ENCODE results near the gene PHF5A.
A peak's percentile ranks its signal among the peaks of the same experiment; 100 is the strongest.

Gene PHF5A

DNA sequence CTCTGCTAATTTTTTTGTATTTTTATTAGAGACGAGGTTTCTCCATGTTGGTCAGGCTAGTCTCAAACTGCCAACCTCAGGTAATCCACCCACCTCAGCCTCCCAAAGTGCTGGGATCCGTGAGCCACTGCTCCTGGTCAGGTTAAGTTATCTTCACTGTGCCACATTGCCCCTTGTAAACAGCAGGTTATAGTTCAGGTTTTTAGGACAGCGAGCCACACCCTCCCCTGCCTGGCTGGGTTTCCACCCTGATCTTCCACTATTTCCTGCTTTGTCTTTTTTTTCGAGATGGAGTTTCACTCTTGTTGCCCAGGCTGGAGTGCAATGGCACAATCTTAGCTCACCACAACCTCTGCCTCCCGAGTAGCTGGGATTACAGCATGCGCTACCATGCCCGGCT, 16.5 kb upstream of the PHF5A start:
- TF ChIP-seq POLR2AphosphoS5 (IDR thresholded peaks at IDR 0.05; ENCODE audit: low read depth, low read length) (no peak), POLR2A (IDR thresholded peaks at IDR 0.05; ENCODE audit: low read depth, low read length) (no peak), TAF1 (IDR thresholded peaks at IDR 0.05; ENCODE audit: borderline replicate concordance, low read depth, low read length) (no peak)

GRCh38 chr22:41482319-41482935, 13.9 kb upstream of the PHF5A start:
- DNase-seq (ENCODE audit: insufficient read length): no peak
- TF ChIP-seq POLR2AphosphoS5 (IDR thresholded peaks at IDR 0.05; ENCODE audit: low read depth, low read length) (no peak), POLR2A (IDR thresholded peaks at IDR 0.05; ENCODE audit: low read depth, low read length) (no peak), TAF1 (IDR thresholded peaks at IDR 0.05; ENCODE audit: borderline replicate concordance, low read depth, low read length) (no peak)
- FAIRE-seq: peak; percentile 92

More for the DNA sequence above, 16.5 kb upstream of the PHF5A start:
- no peak for FAIRE-seq
- no peak for DNase-seq (ENCODE audit: insufficient read length)

- no peak for FAIRE-seq
- TF ChIP-seq POLR2AphosphoS5 (IDR thresholded peaks at IDR 0.05; ENCODE audit: low read depth, low read length): no peak
- TF ChIP-seq POLR2A (IDR thresholded peaks at IDR 0.05; ENCODE audit: low read depth, low read length): no peak
- TF ChIP-seq TAF1 (IDR thresholded peaks at IDR 0.05; ENCODE audit: borderline replicate concordance, low read depth, low read length): no peak
- no peak for DNase-seq (ENCODE audit: insufficient read length)
These were observed 13.4 kb upstream of the PHF5A start for GRCh38 chr22:41481925-41482318.

- DNase-seq (ENCODE audit: insufficient read length) (no peak), FAIRE-seq (peak; percentile 70)
- TF ChIP-seq POLR2A (IDR thresholded peaks at IDR 0.05; ENCODE audit: low read depth, low read length): no peak
- TF ChIP-seq TAF1 (IDR thresholded peaks at IDR 0.05; ENCODE audit: borderline replicate concordance, low read depth, low read length): no peak
- no peak for TF ChIP-seq POLR2AphosphoS5 (IDR thresholded peaks at IDR 0.05; ENCODE audit: low read depth, low read length)
These were observed 12.8 kb upstream of the PHF5A start for GRCh38 chr22:41481131-41481830.

DNA sequence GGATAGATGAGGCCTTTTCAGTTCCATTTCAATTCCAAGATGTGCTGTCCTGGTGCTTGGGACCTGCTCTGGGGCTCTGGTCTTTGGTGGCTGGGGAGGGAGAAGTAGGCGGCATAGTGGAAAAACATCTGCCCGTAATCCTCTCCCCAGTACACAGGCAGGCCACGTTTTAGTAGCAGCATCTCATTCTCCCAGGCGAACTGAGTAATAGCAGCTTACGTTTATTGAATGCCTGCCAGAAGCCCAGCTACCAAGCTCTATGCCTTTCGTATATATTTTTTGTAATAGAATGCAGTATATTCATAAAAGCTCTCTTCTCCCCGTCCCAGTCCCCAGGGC, 11.9 kb upstream of the PHF5A start:
- DNase-seq (ENCODE audit: insufficient read length): no peak
- TF ChIP-seq POLR2A (IDR thresholded peaks at IDR 0.05; ENCODE audit: low read depth, low read length): no peak
- TF ChIP-seq POLR2AphosphoS5 (IDR thresholded peaks at IDR 0.05; ENCODE audit: low read depth, low read length): no peak
- TF ChIP-seq TAF1 (IDR thresholded peaks at IDR 0.05; ENCODE audit: borderline replicate concordance, low read depth, low read length): no peak
- FAIRE-seq: peak; percentile 77

DNA sequence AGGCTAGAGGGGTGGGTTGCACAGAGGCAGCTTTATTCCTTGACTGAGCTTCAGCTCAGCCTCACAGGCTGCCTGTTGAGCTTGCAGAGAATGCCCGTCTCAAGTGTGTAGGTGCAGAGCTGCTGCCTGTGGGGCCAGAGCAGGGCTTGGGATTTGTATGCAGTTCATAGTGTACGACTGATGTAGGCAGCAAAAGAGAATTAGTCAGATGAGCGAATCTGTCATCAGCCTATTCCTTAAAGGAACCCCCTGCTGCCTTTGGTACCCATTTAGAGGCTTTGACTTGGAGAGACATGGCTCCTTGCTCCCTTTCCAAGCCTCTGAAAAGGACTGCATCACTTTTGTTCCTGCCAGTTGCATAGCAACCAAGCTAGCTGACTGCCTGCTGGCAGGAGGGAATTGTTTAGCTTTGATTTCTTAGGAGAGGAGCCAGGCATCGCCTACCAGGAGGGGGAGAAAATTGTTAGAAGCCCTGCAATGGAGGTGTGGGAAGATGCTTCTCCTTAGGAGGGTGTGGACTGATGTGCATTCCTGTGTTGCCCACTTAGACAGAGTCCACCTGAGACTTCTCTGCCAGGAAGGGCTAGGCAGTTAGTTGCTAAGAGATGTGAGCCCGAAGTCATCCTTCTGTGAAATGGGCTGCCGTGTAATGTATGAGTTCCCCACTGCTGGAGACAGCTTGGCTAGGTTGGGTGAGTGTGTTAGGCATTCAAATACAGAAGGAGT, 11.3 kb upstream of the PHF5A start:
- FAIRE-seq (peak; percentile 38), DNase-seq (ENCODE audit: insufficient read length) (no peak)
- no peak for TF ChIP-seq TAF1 (IDR thresholded peaks at IDR 0.05; ENCODE audit: borderline replicate concordance, low read depth, low read length)
- no peak for TF ChIP-seq POLR2A (IDR thresholded peaks at IDR 0.05; ENCODE audit: low read depth, low read length)
- TF ChIP-seq POLR2AphosphoS5 (IDR thresholded peaks at IDR 0.05; ENCODE audit: low read depth, low read length): no peak

GRCh38 chr22:41478891-41479521, 10.5 kb upstream of the PHF5A start:
- DNase-seq (ENCODE audit: insufficient read length) (no peak), FAIRE-seq (peak; percentile 78)
- TF ChIP-seq POLR2AphosphoS5 (IDR thresholded peaks at IDR 0.05; ENCODE audit: low read depth, low read length) (peak; percentile 54; the same call in 1 of the 2 replicates), POLR2A (IDR thresholded peaks at IDR 0.05; ENCODE audit: low read depth, low read length) (no peak), TAF1 (IDR thresholded peaks at IDR 0.05; ENCODE audit: borderline replicate concordance, low read depth, low read length) (no peak)

DNA sequence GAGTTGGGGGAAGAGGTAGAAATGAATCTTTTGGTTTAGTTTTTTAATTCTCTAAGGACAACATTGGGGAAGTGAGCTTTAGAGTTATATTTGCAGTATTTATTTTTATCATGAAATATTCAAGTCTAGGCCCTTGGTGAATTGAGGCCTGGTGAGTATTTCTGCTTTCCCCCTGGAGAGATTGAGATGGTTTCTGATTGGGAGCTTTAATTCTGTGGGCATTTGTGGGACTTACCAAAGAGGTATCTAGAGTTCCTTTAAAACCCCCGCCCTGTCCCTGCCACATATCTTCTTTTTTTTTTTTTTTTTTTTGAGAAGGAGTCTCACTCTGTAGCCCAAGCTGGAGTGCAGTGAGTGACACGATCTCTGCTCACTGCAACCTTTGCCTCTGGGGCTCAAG, 10.0 kb upstream of the PHF5A start:
- TF ChIP-seq POLR2A (IDR thresholded peaks at IDR 0.05; ENCODE audit: low read depth, low read length) (no peak), TAF1 (IDR thresholded peaks at IDR 0.05; ENCODE audit: borderline replicate concordance, low read depth, low read length) (no peak), POLR2AphosphoS5 (IDR thresholded peaks at IDR 0.05; ENCODE audit: low read depth, low read length) (no peak)
- DNase-seq (ENCODE audit: insufficient read length): no peak
- peak; percentile 74 for FAIRE-seq

DNA sequence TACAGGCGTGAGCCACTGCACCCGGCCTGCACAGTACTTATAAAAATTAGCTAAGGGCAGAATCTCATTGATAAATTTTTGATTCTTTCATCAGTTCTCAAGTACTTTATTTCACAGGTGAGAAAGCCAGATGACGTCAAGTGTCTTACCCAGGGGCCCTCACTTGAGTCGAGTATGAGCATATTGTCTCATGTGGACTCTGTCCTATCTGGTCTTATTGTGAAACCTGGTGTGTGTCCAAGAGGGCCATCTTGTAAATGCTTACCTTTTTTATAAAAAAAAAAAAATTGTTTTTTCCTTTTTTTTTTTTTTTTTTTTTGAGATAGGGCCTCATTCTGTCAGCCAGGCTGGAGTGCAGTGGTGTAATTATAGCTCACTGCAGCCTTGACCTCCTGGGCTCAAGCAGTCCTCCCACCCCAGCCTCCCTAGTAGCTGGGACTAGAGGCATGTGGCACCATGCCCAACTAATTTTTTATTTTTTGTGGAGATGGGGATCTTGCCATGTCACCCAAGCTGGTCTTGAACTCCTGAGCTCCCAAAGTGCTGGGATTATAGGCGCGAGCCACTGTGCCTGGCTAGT, 6.5 kb upstream of the PHF5A start:
- no peak for DNase-seq (ENCODE audit: insufficient read length)
- TF ChIP-seq TAF1 (IDR thresholded peaks at IDR 0.05; ENCODE audit: borderline replicate concordance, low read depth, low read length) (no peak), POLR2A (IDR thresholded peaks at IDR 0.05; ENCODE audit: low read depth, low read length) (no peak), POLR2AphosphoS5 (IDR thresholded peaks at IDR 0.05; ENCODE audit: low read depth, low read length) (no peak)
- FAIRE-seq: no peak

GRCh38 chr22:41471568-41471967, 3.1 kb upstream of the PHF5A start:
- DNase-seq (ENCODE audit: insufficient read length) (no peak), FAIRE-seq (no peak)
- no peak for TF ChIP-seq POLR2AphosphoS5 (IDR thresholded peaks at IDR 0.05; ENCODE audit: low read depth, low read length)
- no peak for TF ChIP-seq TAF1 (IDR thresholded peaks at IDR 0.05; ENCODE audit: borderline replicate concordance, low read depth, low read length)
- TF ChIP-seq POLR2A (IDR thresholded peaks at IDR 0.05; ENCODE audit: low read depth, low read length): no peak

DNA sequence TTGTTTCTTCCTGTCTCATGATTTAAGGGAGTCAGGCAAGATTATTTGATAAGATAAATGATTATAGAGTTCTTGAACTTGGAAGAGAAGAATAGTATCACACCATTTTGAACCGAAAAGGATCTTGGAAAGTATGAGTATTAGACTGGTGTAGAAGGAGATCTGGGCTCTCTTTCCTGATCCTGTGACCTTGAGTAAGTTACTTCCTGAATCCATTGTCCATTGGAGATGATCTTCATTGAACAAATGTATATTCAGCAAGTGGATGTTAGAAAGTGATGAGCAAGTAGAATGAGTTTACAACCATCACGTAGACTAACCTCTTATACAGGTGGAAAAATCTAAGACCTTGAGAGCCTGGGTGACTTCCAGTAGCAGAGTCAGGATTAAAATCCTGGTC, 2.4 kb upstream of the PHF5A start:
- DNase-seq (ENCODE audit: insufficient read length) (no peak), FAIRE-seq (no peak)
- no peak for TF ChIP-seq POLR2A (IDR thresholded peaks at IDR 0.05; ENCODE audit: low read depth, low read length)
- no peak for TF ChIP-seq POLR2AphosphoS5 (IDR thresholded peaks at IDR 0.05; ENCODE audit: low read depth, low read length)
- no peak for TF ChIP-seq TAF1 (IDR thresholded peaks at IDR 0.05; ENCODE audit: borderline replicate concordance, low read depth, low read length)

Measured in GM12892 (cell line).